NB4 (cell line): ENCODE results near the gene DPH3.

ENCODE experiments used
- DNase-seq: peaks from one replicate; pipeline ENCODE4 v3.0.0; 2010; ENCODE audit warnings: low read depth
- H3K4me3 ChIP-seq: one replicate; pipeline ENCODE4 v1.5.1; 2011; ENCODE audit warnings: mild to moderate bottlenecking, low read depth, low read length, moderate library complexity
- CTCF ChIP-seq: IDR thresholded peaks from one replicate; pipeline ENCODE4 v1.5.1; 2012; ENCODE audit warnings: low read depth, low read length
- MAX ChIP-seq: IDR thresholded peaks from 2 replicates; pipeline ENCODE4 v1.6.1; 2011; ENCODE audit warnings: low read depth, low read length
- MYC ChIP-seq: IDR thresholded peaks from 2 replicates; pipeline ENCODE4 v1.6.1; 2011; ENCODE audit warnings: low read depth, low read length
- POLR2A ChIP-seq: IDR thresholded peaks from 2 replicates; pipeline ENCODE4 v1.6.1; 2011; ENCODE audit warnings: mild to moderate bottlenecking; ENCODE audit not compliant: insufficient read length; ENCODE audit errors: extremely low read depth

Gene DPH3

GRCh38 chr3:16279010-16279801 lies 14.5 kb upstream of the DPH3 start:
- no peak overlapping the region for H3K4me3 ChIP-seq
- DNase-seq: no peak
- no peak for TF ChIP-seq MAX
- no peak for TF ChIP-seq MYC
- TF ChIP-seq CTCF: no peak
- TF ChIP-seq POLR2A: no peak

- H3K4me3 ChIP-seq: no peak overlapping the region
- TF ChIP-seq POLR2A (no peak), CTCF (no peak), MYC (no peak), MAX (no peak)
- DNase-seq: no peak
These were observed 12.7 kb upstream of the DPH3 start for GRCh38 chr3:16277471-16277870.

GRCh38 chr3:16273867-16274266 lies 9.1 kb upstream of the DPH3 start:
- TF ChIP-seq POLR2A: no peak
- no peak for TF ChIP-seq CTCF
- no peak for TF ChIP-seq MYC
- no peak for TF ChIP-seq MAX
- DNase-seq: no peak
- no peak overlapping the region for H3K4me3 ChIP-seq

GRCh38 chr3:16272588-16272987 lies 7.8 kb upstream of the DPH3 start:
- no peak for DNase-seq
- no peak for TF ChIP-seq MAX
- no peak for TF ChIP-seq POLR2A
- TF ChIP-seq CTCF: no peak
- no peak for TF ChIP-seq MYC
- no peak overlapping the region for H3K4me3 ChIP-seq

GRCh38 chr3:16270855-16271254 lies 6.1 kb upstream of the DPH3 start:
- no peak overlapping the region for H3K4me3 ChIP-seq
- TF ChIP-seq MYC (no peak), POLR2A (no peak), CTCF (no peak)
- DNase-seq: no peak
